HEK293 (cell line): ENCODE data around the gene DNAJC22.

ENCODE experiments used
- CTCF ChIA-PET: fragments of 350-600 bp; formaldehyde crosslinking; extraction: SDS; loops from one replicate; lab custom pipeline; 2021; ENCODE audit warnings: antibody characterized with exemption; lab: Yijun Ruan, JAX
- POLR2A ChIA-PET: fragments of 300-600 bp; formaldehyde crosslinking; extraction: SDS; loops from one replicate; lab custom pipeline; 2020; ENCODE audit warnings: antibody characterized with exemption, inconsistent platforms; lab: Yijun Ruan, JAX
- H3K27ac ChIP-seq: fragments of 200-500 bp; sonication (Bioruptor generic); 2 replicates; pipeline ENCODE4 v1.5.1; 2014; ENCODE audit warnings: low read depth, low read length, control low read depth, inconsistent platforms; ENCODE audit errors: extremely low read depth
- H3K36me3 ChIP-seq, 2 experiments: fragments of 200-500 bp in 1 of 2; sonication (Bioruptor generic) in 1 of 2; 1 replicate in 1 of 2; 2 replicates in 1 of 2; pipeline ENCODE4 v1.5.1; 2014 to 2017; ENCODE audit warnings: inconsistent platforms in 2 of 2, low read length in 2 of 2; ENCODE audit not compliant: control insufficient read depth in 2 of 2, insufficient read depth in 1 of 2
- H3K4me1 ChIP-seq: fragments of 200-500 bp; sonication (Bioruptor generic); 2 replicates; pipeline ENCODE4 v1.5.1; 2014; ENCODE audit warnings: mild to moderate bottlenecking, low read length, inconsistent platforms; ENCODE audit not compliant: control insufficient read depth, insufficient read depth
- H3K4me3 ChIP-seq: 2 replicates; pipeline ENCODE4 v1.5.1; 2011; ENCODE audit warnings: low read depth, mild to moderate bottlenecking, control low read depth, low read length, moderate library complexity
- H3K9me3 ChIP-seq: fragments of 200-500 bp; sonication (Bioruptor generic); 2 replicates; pipeline ENCODE4 v1.5.1; 2014; ENCODE audit warnings: low read depth, low read length, inconsistent platforms; ENCODE audit not compliant: control insufficient read depth, insufficient read depth
- BCL11B ChIP-seq: fragments of 450-650 bp; formaldehyde crosslinking; IDR thresholded peaks from 2 replicates; pipeline ENCODE4 v1.5.1; 2016; ENCODE audit warnings: low read depth, missing biosample characterization, missing genetic modification characterization
- GLIS2 ChIP-seq: fragments of 450-650 bp; formaldehyde crosslinking; IDR thresholded peaks from 2 replicates; pipeline ENCODE4 v1.5.1; 2016; ENCODE audit warnings: missing biosample characterization, missing genetic modification characterization
- HOXA7 ChIP-seq: sonication (generic); formaldehyde crosslinking; IDR thresholded peaks from 2 replicates; pipeline ENCODE4 v1.8.1; 2022; ENCODE audit warnings: missing genetic modification reagents, borderline replicate concordance
- PBX3 ChIP-seq: sonication (generic); formaldehyde crosslinking; IDR thresholded peaks from 2 replicates; pipeline ENCODE4 v1.8.1; 2022; ENCODE audit warnings: mild to moderate bottlenecking, moderate library complexity, missing genetic modification reagents
- PRDM6 ChIP-seq: fragments of 450-650 bp; formaldehyde crosslinking; IDR thresholded peaks from 2 replicates; pipeline ENCODE4 v1.5.1; 2017; ENCODE audit warnings: missing biosample characterization, missing genetic modification characterization
- RBAK ChIP-seq: fragments of 450-650 bp; formaldehyde crosslinking; IDR thresholded peaks from 2 replicates; pipeline ENCODE4 v1.5.1; 2016; ENCODE audit warnings: missing biosample characterization, missing genetic modification characterization
- SCRT2 ChIP-seq: fragments of 450-650 bp; formaldehyde crosslinking; IDR thresholded peaks from 2 replicates; pipeline ENCODE4 v1.5.1; 2016; ENCODE audit warnings: missing biosample characterization, missing genetic modification characterization
- ZBTB48 ChIP-seq: fragments of 450-650 bp; formaldehyde crosslinking; IDR thresholded peaks from 2 replicates; pipeline ENCODE4 v1.5.1; 2016; ENCODE audit warnings: missing biosample characterization, missing genetic modification characterization
- ZBTB49 ChIP-seq: fragments of 450-650 bp; formaldehyde crosslinking; IDR thresholded peaks from 2 replicates; pipeline ENCODE4 v1.5.1; 2016; ENCODE audit warnings: missing biosample characterization, missing genetic modification characterization, low read depth
- ZBTB6 ChIP-seq: fragments of 450-650 bp; formaldehyde crosslinking; IDR thresholded peaks from 2 replicates; pipeline ENCODE4 v1.5.1; 2017; ENCODE audit warnings: missing biosample characterization, missing genetic modification characterization
- ZFP69B ChIP-seq: fragments of 450-650 bp; formaldehyde crosslinking; IDR thresholded peaks from 2 replicates; pipeline ENCODE4 v1.5.1; 2016; ENCODE audit warnings: missing biosample characterization, missing genetic modification characterization
- ZNF10 ChIP-seq: fragments of 450-650 bp; formaldehyde crosslinking; IDR thresholded peaks from 2 replicates; pipeline ENCODE4 v1.5.1; 2017; ENCODE audit warnings: missing biosample characterization, missing genetic modification characterization
- ZNF248 ChIP-seq: fragments of 450-650 bp; formaldehyde crosslinking; IDR thresholded peaks from 2 replicates; pipeline ENCODE4 v1.5.1; 2017; ENCODE audit warnings: missing biosample characterization, missing genetic modification characterization
- ZNF473 ChIP-seq: fragments of 450-650 bp; formaldehyde crosslinking; IDR thresholded peaks from 2 replicates; pipeline ENCODE4 v1.5.1; 2017; ENCODE audit warnings: missing biosample characterization, missing genetic modification characterization
- ZNF558 ChIP-seq: fragments of 450-650 bp; formaldehyde crosslinking; IDR thresholded peaks from 2 replicates; pipeline ENCODE4 v1.5.1; 2016; ENCODE audit warnings: missing biosample characterization, missing genetic modification characterization
- ZNF580 ChIP-seq: fragments of 450-650 bp; formaldehyde crosslinking; IDR thresholded peaks from 2 replicates; pipeline ENCODE4 v1.5.1; 2016; ENCODE audit warnings: missing biosample characterization, missing genetic modification characterization
- ZNF660 ChIP-seq: fragments of 450-650 bp; IDR thresholded peaks from 2 replicates; pipeline ENCODE4 v1.5.1; 2018; ENCODE audit warnings: missing biosample characterization, mild to moderate bottlenecking, missing genetic modification characterization
- ZNF677 ChIP-seq: fragments of 450-650 bp; IDR thresholded peaks from 2 replicates; pipeline ENCODE4 v1.5.0; 2018; ENCODE audit warnings: missing biosample characterization, mild to moderate bottlenecking, missing genetic modification characterization, moderate library complexity
- ZNF701 ChIP-seq: fragments of 450-650 bp; formaldehyde crosslinking; IDR thresholded peaks from 2 replicates; pipeline ENCODE4 v1.5.1; 2016; ENCODE audit warnings: missing biosample characterization, missing genetic modification characterization

DNAJC22 gene

GRCh38 chr12:49323524-49324097 lies 23.1 kb upstream of the DNAJC22 start (continued):
- TF ChIP-seq ZBTB49 (tag by site-specific recombination) (no peak), ZNF248 (tag by site-specific recombination) (no peak), HOXA7 (CRISPR knock-in tag) (no peak), ZNF677 (tag by site-specific recombination) (no peak), ZBTB6 (tag by site-specific recombination) (no peak), ZFP69B (tag by site-specific recombination) (no peak), ZNF558 (no peak), ZNF10 (tag by site-specific recombination) (no peak), ZNF660 (tag by site-specific recombination) (no peak), PRDM6 (no peak), ZNF701 (tag by site-specific recombination) (no peak), ZBTB48 (tag by site-specific recombination) (peak; percentile 35; the same call in 1 of the 2 replicates), ZNF473 (tag by site-specific recombination) (no peak), SCRT2 (peak; percentile 85)

GRCh38 chr12:49325606-49326005 lies 21.1 kb upstream of the DNAJC22 start:
- CTCF ChIA-PET: interaction anchor here (0.7 to 2.2 kb wide), 7 partner anchors 12 to 44 kb away, joined by 3 to 14 read pairs (median 5); no protein-coding TSS in a partner anchor
- TF ChIP-seq ZNF580 (no peak), PBX3 (no peak), GLIS2 (tag by site-specific recombination) (peak; percentile 32; the same call in 1 of the 2 replicates)
- Histone ChIP-seq H3K4me3 (no peak overlapping the region), H3K9me3 (no peaks in the 10 kb centered on the region), H3K4me1 (peaks cover 4% of the 10 kb centered on the region; the same call in 1 of the 2 replicates), H3K36me3 (peaks cover 36 to 65% of the 10 kb centered on the region in 2 experiments), H3K27ac (no peak overlapping the region)
- POLR2A ChIA-PET: interaction anchor here (1.2 kb wide), 2 partner anchors 9 to 41 kb away, joined by 3 to 5 read pairs; partner anchors contain the start of gene SPATS2

- ChIA-PET POLR2A (interaction anchor here (1.3 kb wide), 1 partner anchor 20 kb away, joined by 4 read pairs; the partner anchor contains the start of gene DNAJC22), CTCF (interaction anchor here (2.2 kb wide), 1 partner anchor 15 kb away, joined by 9 read pairs; no protein-coding TSS in a partner anchor)
- Histone ChIP-seq H3K36me3 (peaks cover 36 to 82% of the 10 kb centered on the region in 2 experiments), H3K4me3 (no peak overlapping the region), H3K27ac (no peak overlapping the region), H3K9me3 (no peaks in the 10 kb centered on the region), H3K4me1 (peaks cover 9% of the 10 kb centered on the region; the same call in 1 of the 2 replicates)
- no peak for TF ChIP-seq BCL11B (tag by site-specific recombination)
- TF ChIP-seq RBAK (tag by site-specific recombination): no peak
Measured at GRCh38 chr12:49327368-49327767, 19.3 kb upstream of the DNAJC22 start.
